ENCODE measurements around the gene MAP2K4. TPM values are rescaled to one million over a fixed set of nuclear protein-coding genes. Genes with fewer than 3 reads are reported as not detected.

MAP2K4 gene
- total and polyA plus RNA-seq, 2 of the 8 experiments (the other 6 are each of a cell fraction or from before 2014, with no cell fraction given), result 14.2 to 37.3 TPM

DNA sequence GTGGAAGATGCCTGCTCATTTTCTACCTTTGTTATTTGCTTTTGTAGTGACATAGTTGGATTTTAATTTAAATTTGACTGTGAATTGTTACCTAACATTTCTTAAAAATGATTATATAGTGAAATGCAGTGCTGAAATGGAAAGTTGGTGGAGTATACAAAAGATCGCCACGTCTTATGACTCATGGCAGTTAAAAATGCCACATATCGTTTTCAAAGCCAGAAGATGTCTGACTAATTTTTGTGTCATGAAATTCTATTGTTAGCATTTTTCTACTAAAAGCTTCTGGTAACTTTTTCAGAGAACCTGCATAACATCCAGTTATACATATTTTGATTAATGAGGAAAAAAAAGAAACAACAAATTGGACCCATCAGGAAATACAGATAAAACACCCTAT, 20.6 kb downstream of the MAP2K4 start (continued):
- TF ChIP-seq HDAC6 (IDR thresholded peaks at IDR 0.05; ENCODE audit: low read depth, low read length) (no peak), SAP30 (IDR thresholded peaks at IDR 0.05; ENCODE audit: insufficient read depth, insufficient replicate concordance, low read length) (no peak)
- TF ChIP-seq, protein P1, sequence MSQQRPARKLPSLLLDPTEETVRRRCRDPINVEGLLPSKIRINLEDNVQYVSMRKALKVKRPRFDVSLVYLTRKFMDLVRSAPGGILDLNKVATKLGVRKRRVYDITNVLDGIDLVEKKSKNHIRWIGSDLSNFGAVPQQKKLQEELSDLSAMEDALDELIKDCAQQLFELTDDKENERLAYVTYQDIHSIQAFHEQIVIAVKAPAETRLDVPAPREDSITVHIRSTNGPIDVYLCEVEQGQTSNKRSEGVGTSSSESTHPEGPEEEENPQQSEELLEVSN (IDR thresholded peaks at IDR 0.05), result no peak
